Measurements from ENCODE around the gene KREMEN2.

The KREMEN2 gene

DNA sequence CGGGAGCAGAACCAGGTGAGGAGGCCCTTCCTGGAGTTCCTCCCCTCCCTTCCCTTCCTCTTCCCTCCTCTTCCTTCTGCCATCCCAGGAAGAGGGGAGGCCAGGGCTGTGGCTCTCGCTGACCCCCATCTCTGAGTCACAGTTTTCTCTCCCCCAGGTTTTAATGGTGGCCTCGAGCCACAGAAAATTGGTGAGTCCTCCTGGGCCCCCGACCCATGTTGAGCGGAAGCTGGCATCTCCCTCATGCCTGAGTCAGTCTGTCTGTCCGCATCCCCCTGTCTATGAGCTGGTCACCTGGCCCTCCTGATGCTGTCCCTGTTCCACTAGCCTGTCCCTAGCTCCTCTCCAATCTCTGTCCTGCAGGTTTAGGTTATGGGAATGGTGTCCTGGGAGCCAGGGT lies 35.9 kb downstream of the KREMEN2 start:
- Histone ChIP-seq H3K9ac (no peak overlapping the region), H3K36me3 (no peaks in the 10 kb centered on the region), H3K4me3 (no peak overlapping the region), H3K4me1 (peaks cover 0 to 16% (median 3%) of the 10 kb centered on the region in 10 experiments; a peak in 13 of 20 replicates), H3K27me3 (peaks cover 60 to 97% (median 91%) of the 10 kb centered on the region in 11 experiments), H3K9me3 (replicated peaks in 1 of 11) (no peaks in the 10 kb centered on the region), H3K27ac (no peak overlapping the region), H3K4me2 (peak overlapping the region in 1 of 11 experiments; percentile 10; a peak in 1 of 22 replicates), H4K20me1 (peaks cover 0 to 43% (median 0%) of the 10 kb centered on the region in 11 experiments; a peak in 5 of 22 replicates)
- no peak for TF ChIP-seq Cebpa-rat (IDR thresholded peaks at IDR 0.05)

DNA sequence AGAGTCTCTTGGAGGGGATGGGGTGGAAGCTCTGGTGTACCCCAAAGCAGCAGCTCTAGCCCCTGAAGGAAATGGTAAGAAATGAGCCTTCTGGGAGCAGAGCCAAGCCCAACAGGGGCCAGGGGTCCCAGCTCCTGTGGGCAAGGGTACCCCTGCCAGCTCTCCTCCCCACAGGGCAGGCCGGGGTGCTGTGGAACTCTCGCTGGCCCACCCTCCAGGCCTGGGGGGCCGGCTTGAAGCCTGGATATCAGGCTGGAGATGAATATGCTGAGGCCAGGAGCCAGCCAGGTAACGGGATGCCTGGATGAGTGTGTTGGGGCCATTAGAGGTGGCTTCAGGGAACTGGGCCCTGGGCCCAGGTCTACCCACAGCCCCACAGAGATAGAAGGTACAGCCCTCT lies 36.5 kb downstream of the KREMEN2 start:
- H3K4me3 ChIP-seq: no peak overlapping the region
- peaks cover 0 to 17% (median 5%) of the 10 kb centered on the region in 10 experiments; a peak in 14 of 20 replicates for H3K4me1 ChIP-seq
- H3K27me3 ChIP-seq: peaks cover 66 to 98% (median 97%) of the 10 kb centered on the region in 11 experiments
- no peak overlapping the region for H3K9ac ChIP-seq
- TF ChIP-seq Cebpa-rat (IDR thresholded peaks at IDR 0.05): no peak
- H3K27ac ChIP-seq: no peak overlapping the region
- H3K36me3 ChIP-seq: no peaks in the 10 kb centered on the region
- H3K9me3 ChIP-seq (replicated peaks in 1 of 11): no peaks in the 10 kb centered on the region
- H4K20me1 ChIP-seq: peaks cover 0 to 43% (median 0%) of the 10 kb centered on the region in 11 experiments; a peak in 5 of 22 replicates
- H3K4me2 ChIP-seq: no peak overlapping the region

DNA sequence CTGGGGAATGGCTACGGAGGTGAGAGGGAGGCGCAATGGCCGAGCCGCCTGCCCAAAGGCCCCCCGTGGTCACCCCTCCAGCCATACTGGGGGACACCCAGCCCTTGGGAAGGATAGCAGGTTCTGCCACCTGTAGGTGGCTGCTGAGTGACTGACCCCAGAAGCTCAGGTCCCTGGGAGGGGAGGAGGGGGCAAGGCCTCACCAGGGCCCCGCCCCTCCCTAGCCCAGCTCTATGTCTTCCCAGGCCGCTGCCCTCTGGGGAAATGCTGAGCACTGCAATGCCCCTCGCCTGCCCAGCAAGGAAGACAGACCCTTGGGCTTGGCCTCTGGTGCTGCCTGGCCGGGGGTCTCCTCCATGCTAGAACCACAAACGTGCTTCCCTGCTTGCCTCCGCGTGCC lies 37.2 kb downstream of the KREMEN2 start:
- no peaks in the 10 kb centered on the region for H3K9me3 ChIP-seq (replicated peaks in 1 of 11)
- no peak overlapping the region for H3K4me3 ChIP-seq
- no peaks in the 10 kb centered on the region for H3K36me3 ChIP-seq
- no peak overlapping the region for H3K27ac ChIP-seq
- H3K27me3 ChIP-seq: peaks cover 71 to 98% (median 97%) of the 10 kb centered on the region in 11 experiments
- H3K4me2 ChIP-seq: peak overlapping the region in 1 of 11 experiments; percentile 30; a peak in 2 of 22 replicates
- H3K9ac ChIP-seq: no peak overlapping the region
- TF ChIP-seq Cebpa-rat (IDR thresholded peaks at IDR 0.05): no peak
- H4K20me1 ChIP-seq: peaks cover 0 to 41% (median 0%) of the 10 kb centered on the region in 11 experiments; a peak in 6 of 22 replicates
- peaks cover 7 to 23% (median 13%) of the 10 kb centered on the region in 10 experiments; a peak in 17 of 20 replicates for H3K4me1 ChIP-seq

DNA sequence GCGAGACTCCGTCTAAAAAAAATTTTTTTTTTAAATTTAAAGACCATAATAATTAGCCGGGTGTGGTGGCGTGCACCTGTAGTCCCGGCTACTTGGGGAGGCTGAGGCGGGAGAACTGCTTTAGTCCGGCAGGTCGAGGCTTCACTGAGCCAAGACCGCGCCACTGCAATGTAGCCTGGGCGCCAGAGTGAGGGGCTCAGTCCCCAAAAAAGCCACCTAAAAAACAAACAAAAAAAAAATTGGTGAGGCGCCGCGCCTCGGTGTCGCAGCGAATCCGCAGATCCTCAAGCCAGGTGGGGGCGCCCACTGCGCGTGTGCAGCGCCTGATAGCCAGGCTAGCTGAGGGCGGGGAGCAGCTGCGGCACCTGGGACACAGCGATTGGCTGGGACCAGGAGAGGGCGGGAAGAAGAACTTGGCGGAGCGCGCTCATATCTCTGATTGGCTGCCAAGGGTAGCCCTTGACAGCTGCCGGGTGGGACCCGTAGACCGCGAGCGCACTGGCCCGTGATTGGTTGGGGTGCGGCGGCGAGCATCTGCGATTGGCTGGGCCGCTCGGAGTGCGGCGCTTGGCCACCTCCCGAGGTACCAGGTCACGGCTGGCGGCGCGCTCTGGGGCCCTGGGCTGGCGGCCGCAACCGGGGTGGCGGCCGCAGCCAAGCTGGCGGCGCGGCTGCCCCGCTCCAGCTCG lies 39.7 kb downstream of the KREMEN2 start:
- H3K4me3 ChIP-seq: peak overlapping the region; percentile 49 to 68 (median 57); a peak in 19 of 20 replicates
- no peaks in the 10 kb centered on the region for H3K9me3 ChIP-seq (replicated peaks in 1 of 11)
- no peak for TF ChIP-seq Cebpa-rat (IDR thresholded peaks at IDR 0.05)
- no peaks in the 10 kb centered on the region for H3K36me3 ChIP-seq
- no peak overlapping the region for H3K27ac ChIP-seq
- H3K9ac ChIP-seq: peak overlapping the region in 1 of 11 experiments; percentile 44; a peak in 1 of 22 replicates
- H3K27me3 ChIP-seq: peaks cover 55 to 98% (median 91%) of the 10 kb centered on the region in 11 experiments
- peaks cover 0 to 21% (median 0%) of the 10 kb centered on the region in 11 experiments; a peak in 6 of 22 replicates for H4K20me1 ChIP-seq
- H3K4me1 ChIP-seq: peaks cover 31 to 48% (median 37%) of the 10 kb centered on the region in 10 experiments
- H3K4me2 ChIP-seq: peak overlapping the region; percentile 79 to 87 (median 84)

DNA sequence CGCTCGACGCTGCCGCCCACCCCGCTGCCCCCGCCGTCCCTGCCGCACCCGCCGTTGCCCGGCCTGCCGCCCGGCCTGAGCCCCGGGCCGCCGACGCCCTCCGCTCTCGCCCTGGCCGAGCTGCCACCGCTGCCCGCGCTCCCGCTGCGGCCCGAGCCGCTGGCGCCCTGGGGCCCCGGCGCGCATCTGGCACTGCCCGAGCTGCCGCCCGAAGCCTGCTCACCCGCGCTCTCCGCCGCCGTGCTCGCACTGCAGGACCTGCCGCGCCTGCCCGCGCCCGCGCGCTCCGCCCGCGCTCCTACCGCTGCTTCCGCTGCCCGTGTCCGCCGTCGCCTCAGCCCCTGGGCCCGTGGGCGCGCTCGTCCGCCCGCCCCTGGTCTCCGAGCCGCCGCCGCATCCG lies 40.2 kb downstream of the KREMEN2 start:
- Histone ChIP-seq H3K27ac (no peak overlapping the region), H3K27me3 (peaks cover 49 to 98% (median 85%) of the 10 kb centered on the region in 11 experiments), H3K36me3 (no peaks in the 10 kb centered on the region), H3K9me3 (replicated peaks in 1 of 11) (no peaks in the 10 kb centered on the region), H4K20me1 (peaks cover 0 to 15% (median 0%) of the 10 kb centered on the region in 11 experiments; a peak in 4 of 22 replicates), H3K4me2 (peak overlapping the region; percentile 79 to 87 (median 84)), H3K4me3 (peak overlapping the region; percentile 49 to 68 (median 57); a peak in 19 of 20 replicates), H3K4me1 (peaks cover 35 to 53% (median 42%) of the 10 kb centered on the region in 10 experiments), H3K9ac (peak overlapping the region in 3 of 11 experiments; percentile 26 to 46 (median 44); a peak in 2 of 22 replicates)
- no peak for TF ChIP-seq Cebpa-rat (IDR thresholded peaks at IDR 0.05)

DNA sequence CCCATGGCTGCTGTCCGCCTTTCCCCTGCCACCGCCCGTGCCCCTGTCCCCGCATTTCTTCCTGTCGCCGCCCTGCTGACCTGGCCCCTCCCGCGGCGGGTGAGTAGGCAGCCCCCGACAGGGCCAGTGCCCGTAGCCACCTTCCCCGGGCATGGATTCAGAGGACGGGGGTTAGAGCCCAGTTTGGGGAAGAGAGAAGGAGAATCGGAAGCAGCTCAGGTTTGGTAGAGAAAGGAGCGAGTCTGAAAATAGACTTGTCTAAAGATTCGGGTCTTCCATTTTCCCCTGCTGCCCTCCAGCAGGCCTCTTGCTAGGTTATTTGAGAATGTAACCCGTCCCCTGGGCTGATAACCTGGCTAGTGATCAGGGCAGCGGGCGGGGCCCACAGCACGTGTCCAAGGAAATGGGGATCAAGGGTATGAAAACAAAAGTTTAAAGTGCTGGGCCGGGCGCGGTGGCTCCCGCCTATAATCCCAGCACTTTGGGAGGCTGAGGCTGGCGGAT lies 40.8 kb downstream of the KREMEN2 start:
- H4K20me1 ChIP-seq: peaks cover 0 to 14% (median 0%) of the 10 kb centered on the region in 11 experiments; a peak in 4 of 22 replicates
- no peaks in the 10 kb centered on the region for H3K9me3 ChIP-seq (replicated peaks in 1 of 11)
- peak overlapping the region in 4 of 10 experiments; percentile 35 to 58 (median 41); a peak in 6 of 20 replicates for H3K4me3 ChIP-seq
- peaks cover 44 to 98% (median 85%) of the 10 kb centered on the region in 11 experiments for H3K27me3 ChIP-seq
- H3K36me3 ChIP-seq: no peaks in the 10 kb centered on the region
- H3K4me2 ChIP-seq: peak overlapping the region in 10 of 11 experiments; percentile 29 to 86 (median 52); a peak in 18 of 22 replicates
- no peak overlapping the region for H3K9ac ChIP-seq
- no peak overlapping the region for H3K27ac ChIP-seq
- no peak for TF ChIP-seq Cebpa-rat (IDR thresholded peaks at IDR 0.05)
- peaks cover 35 to 59% (median 43%) of the 10 kb centered on the region in 10 experiments for H3K4me1 ChIP-seq

DNA sequence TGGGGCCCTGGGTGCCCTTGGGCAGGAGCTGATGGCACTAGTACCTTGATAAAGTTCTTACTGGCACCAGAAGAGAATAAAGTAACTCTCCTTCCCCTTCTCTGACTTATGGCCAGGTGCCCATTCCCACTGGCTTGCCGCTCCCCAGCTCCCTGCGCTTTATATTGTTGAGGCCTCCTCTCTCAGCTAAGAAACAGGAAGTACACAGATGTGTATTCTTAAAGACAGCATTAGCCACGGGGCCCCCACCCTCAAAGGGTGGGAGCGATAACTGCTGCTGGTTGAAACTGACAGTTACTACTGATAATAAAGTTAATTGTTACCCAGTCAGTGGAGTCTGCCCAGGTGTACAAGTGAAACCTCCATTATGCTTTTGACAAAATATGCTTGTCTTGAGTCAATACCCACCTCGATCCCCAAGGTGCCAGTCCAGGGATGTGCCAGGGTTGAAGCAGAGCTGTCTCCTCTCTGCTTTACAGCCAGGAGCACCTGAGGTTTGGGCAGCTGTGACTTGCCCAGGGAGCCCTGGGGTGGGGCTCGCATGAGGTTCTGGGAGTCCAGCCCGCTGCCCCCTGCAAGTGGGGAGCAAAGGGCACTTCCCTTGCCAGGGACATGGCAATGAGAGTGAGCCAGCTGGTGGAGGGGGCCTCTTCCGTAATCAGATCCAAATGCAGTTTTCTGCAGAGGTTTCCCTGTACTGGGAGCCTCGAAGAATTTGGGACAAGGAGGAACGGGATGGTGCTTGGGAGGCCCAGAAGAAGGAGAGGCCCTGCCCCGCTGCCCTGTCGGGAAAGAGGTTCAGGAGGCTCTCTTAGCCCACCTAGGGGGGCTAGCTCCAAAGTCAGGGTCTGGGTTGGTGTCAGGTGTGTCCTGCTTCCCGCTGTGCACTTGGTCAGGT lies 43.2 kb downstream of the KREMEN2 start:
- Histone ChIP-seq H3K9ac (peak overlapping the region in 8 of 11 experiments; percentile 4 to 53 (median 39); a peak in 13 of 22 replicates), H3K9me3 (replicated peaks in 1 of 11) (no peaks in the 10 kb centered on the region), H3K27me3 (peaks cover 46 to 97% (median 82%) of the 10 kb centered on the region in 11 experiments), H3K4me2 (peak overlapping the region; percentile 89 to 100 (median 99)), H4K20me1 (peaks cover 0 to 5% (median 0%) of the 10 kb centered on the region in 11 experiments; a peak in 4 of 22 replicates), H3K4me1 (peaks cover 37 to 60% (median 42%) of the 10 kb centered on the region in 10 experiments), H3K36me3 (no peaks in the 10 kb centered on the region), H3K4me3 (peak overlapping the region; percentile 28 to 64 (median 46); a peak in 19 of 20 replicates), H3K27ac (peak overlapping the region in 7 of 11 experiments; percentile 20 to 57 (median 42); a peak in 7 of 22 replicates)
- TF ChIP-seq Cebpa-rat (IDR thresholded peaks at IDR 0.05): no peak

Measured in BLaER1 treated with 17β-estradiol and CSF1 and Interleukin-3, amounts not matched to agents 10 nM and 100 nM (cell line).